Fibroblast of gingiva (primary cell): ENCODE measurements around the gene GVQW3.

Experiments
- DNase-seq: peaks from one replicate; pipeline ENCODE4 v3.0.0-alpha.2; 2011; ENCODE audit warnings: low read depth

Gene GVQW3

DNA sequence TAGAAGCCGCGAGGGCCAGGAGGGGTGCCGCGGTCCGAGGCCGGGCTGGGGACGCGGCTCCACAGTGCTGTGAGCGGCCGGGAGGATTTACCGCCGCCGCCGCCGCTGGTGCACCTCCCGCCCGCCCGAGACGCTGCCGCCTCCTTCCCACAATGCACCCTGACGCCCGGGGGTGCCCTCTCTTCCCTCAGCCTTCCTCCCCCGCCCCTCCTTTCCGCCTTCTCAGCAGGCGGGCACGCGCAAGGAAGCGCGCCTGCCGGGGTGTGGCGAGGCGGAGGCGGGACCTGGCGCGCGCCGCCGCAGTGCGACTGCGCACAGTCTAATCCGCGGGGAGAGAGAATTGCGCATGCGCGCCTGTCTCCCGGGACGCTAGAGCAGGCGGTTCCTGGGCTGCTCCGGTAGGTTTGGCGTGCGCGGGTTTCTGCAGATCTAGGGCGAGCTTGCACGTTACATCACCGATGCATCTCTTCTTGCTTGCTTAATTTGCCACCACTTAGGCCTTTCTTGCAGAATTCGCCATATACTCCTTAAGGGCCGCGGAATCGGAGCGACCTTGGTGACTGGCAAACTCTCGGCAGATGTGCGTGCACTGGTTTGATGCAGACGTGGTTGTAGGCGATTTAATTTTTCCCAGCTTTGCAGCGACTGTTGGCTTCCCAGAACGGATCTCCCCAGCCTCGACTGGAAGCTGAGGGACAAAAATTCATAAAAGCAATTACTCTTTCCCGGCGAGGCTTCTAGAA lies at the start of gene GVQW3, which contains the start of gene THAP12:
Gene GVQW3 (plus strand): TSS at position 347 of the 743 bp plus-strand sequence. CDS start 506 bp downstream, outside the sequence.
Gene THAP12 (minus strand): TSS at position 156 of the 743 bp plus-strand sequence. CDS start 296 bp downstream, outside the sequence.
- DNase-seq, result peak; percentile 99

DNA sequence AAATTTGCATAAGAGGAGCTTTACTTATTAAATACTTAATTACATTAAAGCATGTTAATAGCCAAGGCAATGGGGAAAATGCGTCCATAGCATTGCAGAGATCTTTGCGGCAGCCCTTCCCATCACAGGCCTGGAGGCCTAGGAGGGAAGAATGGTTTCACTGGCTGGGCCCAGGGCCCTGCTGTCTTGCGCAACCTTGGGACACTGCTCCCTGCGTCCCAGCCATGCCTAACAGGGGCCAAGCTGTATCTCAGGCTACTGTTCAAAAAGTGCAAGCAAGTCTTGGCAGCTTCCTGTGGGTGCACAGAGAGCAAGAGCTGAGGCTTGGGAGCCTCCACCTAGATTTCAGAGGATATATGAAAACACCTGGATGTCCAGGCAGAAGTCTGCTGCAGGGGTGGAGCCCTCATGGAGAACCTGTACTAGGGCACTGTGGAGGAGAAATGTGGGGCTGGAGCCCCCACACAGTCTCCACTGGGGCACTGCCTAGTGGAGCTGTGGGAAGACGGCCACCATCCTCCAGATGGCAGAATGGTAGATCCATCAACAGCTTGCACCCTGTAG lies 46.2 kb upstream of the GVQW3 start:
- DNase-seq, result no peak

DNA sequence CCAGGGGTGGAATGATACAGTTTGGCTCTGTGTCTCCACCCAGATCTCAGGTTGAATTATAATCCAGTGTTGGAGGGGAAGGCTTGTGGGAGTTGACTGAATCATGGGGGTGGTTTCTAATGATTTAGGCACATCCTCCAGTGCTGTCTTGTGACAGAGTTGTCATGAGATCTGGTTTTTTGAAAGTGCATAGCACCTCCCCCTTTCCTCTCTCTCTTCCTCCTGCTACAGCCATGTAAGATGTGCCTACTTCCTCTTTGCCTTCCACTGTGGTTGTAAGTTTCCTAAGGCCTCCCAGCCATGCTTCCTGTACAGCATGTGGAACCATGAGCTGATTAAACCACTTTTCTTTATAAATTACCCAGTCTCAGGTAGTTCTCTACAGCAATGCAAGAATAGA lies 45.3 kb upstream of the GVQW3 start:
- DNase-seq, result no peak

DNA sequence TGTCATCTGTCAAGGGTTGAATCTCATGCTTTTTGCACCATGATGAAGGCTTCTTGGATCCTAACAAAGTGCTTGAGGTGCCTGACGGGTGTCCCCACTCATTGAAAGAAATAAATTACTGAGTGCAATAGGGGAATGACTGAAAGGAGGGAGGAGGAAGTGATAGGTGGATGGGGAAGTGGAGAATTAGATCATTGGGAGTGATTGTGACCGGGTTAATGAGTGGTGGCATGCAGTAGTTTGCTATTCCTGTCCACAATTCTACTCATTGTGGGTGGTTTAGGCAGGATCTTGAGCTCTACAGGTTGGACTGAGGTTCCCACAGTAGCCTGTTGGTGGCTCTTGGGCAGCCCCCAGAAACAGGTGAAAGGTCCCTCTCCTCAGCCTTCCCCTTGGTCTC lies 44.5 kb upstream of the GVQW3 start:
- DNase-seq, result no peak

DNA sequence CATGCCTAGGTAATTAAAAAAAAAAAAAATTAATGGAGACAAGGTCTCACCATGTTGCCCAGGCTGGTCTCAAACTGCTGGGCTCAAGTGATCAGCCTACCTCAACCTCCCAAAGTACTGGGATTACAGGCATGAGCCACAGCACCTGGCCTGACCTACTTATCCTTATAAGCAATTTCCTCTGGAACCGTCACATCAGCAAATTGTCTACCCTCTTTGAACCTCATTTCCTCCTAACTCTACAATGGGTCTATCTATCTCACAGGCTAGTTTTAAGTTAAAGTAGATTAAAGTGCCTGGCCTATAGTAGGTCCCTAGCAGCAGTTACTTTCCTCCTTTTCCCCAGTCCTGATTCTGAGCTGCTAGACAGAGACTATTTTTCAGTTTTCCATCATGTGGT lies 43.7 kb upstream of the GVQW3 start:
- no peak for DNase-seq

DNA sequence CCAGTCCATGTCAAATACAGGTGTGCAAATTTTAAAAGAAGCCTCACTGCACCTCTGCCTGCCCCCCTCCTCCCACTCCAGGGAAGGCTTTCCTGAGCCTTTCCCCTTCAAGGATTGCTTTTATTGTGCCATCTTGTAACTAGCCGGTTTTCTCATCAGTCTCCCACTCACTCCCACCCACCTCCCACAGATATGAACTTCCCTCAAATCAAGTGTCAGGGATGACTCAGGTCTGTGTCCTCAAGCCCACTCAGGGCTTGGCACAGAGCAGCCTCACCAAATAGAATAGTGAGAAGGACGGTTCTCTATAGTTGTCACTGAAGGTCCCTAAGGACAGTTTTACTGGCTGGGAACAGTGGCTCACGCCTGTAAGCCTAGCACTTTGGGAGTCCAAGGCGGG lies 43.2 kb upstream of the GVQW3 start:
- DNase-seq, result no peak

DNA sequence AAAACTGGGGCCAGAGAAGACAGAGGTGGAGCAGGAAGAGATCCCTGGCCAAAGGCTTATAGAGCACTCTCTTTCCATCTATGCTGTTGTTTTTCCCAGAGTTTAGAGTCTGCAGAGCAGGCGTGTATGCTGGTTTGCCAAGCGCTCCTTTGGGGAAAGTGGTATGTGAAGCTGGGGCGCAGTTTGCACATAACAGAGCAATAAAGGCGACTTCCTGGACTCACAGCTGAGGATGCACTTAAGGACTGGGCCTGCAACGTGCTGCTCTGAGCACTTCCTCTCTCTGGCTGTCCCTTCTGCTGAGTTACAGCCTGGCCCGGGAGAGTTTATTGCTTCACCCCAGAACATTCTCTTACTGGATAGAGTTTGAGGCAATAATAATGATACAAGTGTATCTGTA lies 41.9 kb upstream of the GVQW3 start:
- peak; percentile 50 for DNase-seq

DNA sequence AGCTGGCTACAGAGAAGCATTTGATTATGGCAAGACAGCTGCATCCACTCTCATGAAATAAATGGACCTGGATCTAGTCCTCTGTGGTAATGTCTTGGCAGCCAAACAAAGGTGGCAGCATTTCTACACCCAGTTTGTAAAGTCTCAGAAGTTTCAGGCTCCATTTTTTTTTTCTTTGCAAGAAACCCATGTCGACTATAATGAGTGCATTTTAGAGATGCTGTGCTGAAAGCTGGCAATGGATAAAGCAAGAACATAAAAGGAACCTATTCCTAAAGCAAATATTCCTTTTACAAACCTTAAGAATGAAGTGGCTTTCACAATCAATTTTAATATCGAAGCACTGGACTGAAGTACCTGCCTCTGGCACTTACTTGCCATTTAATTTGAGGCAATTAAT lies 33.7 kb upstream of the GVQW3 start:
- DNase-seq, result peak; percentile 48

DNA sequence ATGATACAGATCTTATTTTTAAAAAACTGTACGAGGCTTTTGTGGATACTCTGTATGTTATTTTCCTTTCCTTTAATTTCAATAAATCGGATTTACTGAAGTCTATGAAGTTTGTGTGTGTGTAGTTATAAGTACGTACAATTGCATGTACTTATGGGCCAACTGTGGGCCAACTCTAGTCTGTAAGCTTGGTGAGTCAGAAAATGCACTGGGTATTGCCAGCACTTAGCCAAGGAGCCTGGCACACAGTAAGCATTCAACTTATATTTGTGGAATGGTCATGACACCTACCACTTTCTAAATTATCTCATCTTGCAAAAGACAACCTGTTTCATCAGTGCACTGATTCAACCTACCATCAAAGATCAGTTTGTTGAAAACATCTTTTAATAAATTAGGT lies 32.8 kb upstream of the GVQW3 start:
- DNase-seq, result no peak

DNA sequence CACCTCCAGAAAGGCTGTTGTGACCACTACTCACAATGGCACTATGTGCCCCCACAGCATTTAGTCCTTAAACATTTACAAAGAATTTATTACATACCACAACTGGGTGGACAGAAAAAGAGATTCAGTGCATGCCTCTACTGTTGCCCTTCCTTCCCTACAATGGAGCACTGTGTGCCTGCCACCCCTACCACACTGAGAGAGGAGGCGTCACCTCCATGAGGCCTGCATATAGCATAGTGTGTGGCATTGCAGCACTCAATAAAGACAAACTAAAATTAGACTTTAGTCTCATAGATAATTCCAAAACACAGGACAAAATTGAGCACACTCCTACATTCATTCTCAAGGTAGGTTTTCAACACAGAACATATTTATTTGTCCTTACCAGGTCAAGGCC lies 26.0 kb upstream of the GVQW3 start:
- no peak for DNase-seq

DNA sequence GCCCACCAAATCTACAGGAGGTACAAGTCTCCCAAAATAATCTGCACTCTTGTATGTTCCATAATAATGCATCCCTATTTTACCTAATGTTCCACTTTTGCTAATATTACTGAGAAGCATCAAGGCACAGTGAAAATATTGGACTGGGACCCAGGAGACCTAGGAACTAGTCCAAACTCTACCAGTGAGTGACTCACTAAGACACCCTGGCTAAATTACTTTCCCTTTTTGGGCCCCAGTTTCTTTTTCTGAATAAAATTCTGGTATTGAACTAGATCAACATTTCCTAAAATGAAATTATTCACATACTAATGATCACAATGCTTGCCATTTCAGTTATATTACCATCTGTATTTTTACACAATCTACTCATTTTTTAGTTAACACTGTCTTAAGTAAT lies 19.7 kb upstream of the GVQW3 start:
- no peak for DNase-seq

DNA sequence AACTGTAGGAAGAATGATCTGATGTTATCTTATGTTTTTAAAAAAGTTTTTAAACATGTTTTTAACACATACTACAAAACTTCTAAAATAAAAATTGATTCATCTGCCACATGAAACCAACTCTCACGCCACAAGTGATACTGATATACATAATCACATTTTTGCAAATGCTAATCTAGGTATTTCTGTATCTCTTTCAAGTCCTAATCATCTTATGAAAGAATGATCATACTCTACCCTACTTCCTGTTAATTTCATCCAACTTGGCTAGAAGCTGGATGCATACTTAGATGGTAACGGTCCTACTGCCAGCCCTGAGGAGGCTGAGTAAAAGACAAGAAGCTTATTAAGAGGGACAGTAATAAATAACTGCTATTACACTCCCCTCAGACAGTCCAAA lies 19.3 kb upstream of the GVQW3 start:
- no peak for DNase-seq

DNA sequence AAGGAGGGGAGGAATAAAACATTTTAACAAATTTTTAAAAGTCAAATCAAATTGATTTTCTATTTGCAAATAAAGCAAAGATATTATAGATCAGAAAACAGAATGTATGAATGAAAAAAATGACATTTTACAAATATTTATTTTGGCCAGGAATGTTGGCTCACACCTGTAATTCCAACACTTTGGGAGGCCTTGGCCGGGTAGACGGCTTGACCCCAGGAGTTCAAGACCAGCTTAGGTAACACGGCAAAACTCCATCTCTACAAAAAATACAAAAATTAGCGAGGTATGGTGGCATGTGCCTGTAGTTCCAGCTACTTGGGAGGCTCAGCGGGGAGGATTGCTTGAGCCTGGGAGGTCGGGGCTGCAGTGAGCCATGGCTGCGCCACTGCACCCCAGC lies 18.4 kb upstream of the GVQW3 start:
- no peak for DNase-seq

DNA sequence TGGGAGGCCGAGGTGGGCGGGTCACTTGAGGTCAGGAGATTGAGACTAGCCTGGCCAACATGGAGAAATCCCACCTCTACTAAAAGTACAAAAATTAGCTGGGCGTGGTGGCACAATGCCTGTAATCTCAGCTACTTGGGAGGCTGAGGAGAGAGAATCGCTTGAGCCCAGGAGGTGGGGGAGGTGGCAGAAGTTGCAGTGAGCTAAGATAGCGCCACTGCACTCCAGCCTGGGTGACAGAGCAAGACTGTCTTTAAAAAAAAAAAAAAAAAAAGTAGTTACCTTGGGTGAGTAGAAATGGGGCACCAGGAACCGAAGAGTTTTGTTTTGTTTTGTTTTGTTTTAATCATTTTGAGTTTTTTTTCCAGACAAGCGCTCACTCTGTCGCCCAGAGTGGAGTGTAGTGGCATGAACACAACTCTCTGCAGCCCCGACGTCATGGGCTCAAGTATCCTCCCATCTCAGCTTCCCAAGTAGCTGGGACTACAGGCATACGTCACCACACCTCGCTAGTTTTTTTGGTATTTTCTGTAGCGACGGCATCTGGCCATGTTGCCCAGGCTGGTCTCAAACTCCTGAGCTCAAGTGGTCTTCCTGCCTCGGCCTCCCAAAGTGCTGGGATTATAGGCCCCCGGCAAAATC lies 16.0 kb upstream of the GVQW3 start:
- DNase-seq, result no peak

DNA sequence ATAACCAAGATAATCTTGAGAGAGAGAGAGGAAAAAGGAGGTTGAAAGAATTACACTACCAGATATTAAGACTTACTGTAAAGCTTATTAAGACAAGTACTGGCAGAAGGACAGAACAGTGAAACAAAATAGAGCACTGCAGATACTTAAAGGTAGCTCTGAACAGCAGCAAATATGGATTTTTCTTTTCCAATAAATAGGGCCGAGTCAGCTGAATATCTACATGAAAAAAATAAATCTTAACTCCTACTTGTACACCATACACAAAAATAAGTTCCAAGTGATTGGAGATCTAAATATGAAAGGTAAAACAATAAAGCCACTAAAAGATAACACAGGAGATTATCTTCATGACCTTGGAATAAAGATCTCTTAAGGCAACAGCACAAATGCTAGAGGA lies 12.6 kb upstream of the GVQW3 start:
- DNase-seq, result no peak

DNA sequence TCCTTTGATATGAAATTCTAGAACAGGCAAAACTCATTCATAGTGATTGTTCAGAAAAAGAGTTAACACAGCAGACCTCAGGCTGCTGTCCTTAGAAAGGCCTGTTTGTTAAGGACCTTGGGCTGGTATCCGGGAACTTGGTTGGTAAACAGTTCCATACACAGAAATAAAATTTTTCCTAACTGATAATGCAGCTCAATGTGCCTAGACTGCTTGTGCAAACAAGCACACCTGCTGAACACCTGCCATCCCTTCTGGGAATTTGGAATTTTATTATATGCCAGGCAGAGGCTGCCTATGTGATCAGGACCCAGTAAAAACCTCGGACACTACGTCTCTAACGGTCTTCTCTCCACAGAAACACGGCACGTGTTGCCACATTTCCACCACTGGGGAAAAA lies 11.7 kb upstream of the GVQW3 start:
- no peak for DNase-seq

DNA sequence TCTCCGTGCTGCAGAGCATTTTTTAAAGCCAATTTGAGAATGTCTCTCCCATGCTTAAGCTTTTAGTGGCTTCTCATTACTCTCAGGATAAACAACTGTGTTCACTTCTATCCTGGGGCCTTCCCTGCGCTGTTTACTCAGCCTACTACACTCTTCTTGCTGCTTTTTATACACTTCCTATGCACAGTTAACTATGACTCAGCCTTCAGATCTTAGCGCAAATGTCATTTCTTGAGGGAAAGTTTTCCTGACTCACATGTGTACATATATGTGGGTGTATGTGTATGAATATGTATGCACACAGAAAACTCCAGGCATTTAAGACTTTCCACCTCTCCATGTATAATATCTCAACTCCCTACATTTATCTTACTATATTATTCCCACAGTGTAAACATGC lies 10.0 kb upstream of the GVQW3 start:
- DNase-seq, result peak; percentile 44

DNA sequence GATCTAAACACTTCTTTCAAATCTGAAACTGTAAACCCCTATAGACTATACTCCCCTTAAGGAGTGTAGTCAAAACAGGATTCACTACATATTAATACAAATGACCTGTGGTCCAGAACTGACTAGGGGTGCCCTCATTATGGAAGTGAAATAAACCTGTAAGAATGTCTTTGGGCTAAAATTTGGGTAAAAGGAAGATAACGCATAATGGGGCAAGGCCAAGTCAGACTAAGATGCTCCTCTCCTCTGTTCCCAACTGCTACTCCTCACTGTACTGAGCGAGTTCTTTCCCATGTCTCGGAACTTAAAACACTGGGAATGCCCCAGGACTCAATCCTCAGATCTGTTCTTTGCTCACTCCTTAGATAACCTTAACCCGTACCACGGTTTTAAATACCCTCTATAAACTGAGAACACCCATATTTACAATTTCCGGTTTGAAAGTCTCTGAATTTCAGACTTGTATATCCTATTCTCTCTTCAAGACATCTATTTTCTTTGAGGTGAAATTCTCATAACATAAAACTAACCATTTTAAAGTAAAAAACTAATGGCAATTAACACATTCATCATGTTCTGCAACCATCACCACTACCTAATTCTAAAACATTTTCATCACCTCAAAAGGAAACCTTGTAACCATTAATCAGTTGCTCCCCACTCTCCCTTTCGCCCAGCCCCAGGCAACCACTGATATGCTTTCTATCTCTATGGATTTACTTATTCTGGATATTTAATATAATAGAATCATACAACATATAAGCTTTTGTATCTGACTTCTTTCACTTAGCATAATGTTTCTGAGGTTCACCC lies 4.2 kb upstream of the GVQW3 start:
- no peak for DNase-seq

DNA sequence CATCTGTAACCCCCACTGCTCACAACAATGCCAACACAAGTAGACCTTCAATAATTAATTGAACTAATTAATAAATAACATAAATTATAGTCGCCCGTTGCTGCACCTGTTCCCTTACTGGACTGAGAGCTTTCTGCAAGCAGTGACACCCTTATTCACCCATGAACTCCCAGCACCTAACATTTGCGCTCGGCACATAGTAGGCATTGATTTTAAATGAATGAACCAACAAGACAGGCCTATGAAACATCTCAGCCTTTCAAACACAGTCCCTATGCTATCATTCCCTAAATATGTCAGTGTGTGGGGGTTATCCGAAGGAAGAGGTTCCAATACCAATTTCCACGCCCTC lies 1.3 kb upstream of the GVQW3 start:
- no peak for DNase-seq

DNA sequence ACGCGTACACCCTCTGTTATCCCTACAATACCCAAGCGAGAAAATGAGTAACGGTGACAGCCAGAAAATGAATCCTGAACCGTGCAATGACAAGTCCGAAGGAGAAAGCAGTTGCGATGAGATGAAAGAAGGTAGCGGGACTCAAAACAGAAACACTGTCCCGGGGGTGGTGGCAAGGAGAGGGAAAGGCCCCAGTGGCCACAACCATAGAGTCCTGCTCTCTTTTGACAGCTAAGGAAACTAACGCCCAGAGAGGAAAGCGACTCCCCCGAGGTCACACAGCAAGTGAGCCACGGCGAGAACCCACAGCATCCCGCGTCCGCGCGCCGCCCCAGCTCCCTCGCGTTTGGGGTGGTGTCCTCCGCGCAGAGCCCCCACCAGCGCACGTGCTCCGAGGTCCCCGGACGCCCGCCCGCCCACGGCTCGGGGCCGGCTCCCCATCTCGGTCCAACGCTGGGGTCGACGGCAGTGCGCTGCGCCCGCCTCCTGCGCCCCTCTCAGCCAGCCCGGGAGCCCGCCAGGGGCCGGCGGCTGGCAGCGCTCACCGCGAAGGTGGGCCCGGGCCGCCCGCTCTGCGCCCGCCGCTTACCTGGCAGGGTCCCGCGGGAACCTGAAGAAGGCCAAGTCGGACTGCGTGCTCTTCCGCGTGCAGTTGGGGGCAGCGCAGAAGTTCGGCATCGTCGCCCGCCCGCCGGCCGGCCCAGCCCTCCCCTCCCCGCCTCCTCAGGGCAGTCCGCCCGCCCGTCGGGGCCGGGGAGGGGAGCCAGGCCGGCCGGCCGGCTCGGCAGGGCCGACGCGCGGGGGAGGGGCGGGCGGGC lies 755 bp upstream of the GVQW3 start:
- DNase-seq, result no peak

DNA sequence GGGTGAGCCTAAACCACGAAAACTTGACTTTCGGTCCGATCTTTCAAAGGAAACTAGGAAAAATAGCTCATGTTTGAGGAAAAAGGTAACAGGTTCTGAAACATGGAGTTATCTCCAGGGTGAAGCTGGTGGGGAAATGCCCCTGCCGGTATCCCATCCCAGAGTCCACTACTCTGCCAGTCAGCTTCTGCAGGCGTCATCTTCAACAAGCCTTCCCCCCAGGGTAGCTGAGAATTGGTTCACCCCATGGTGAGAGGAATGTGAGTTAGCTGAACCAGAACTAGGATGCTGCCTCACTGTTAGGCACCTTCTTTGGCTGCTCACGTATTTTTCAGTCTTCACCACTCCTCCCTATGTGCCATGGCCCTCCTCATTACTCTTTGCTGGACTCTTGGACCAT lies 1.1 kb downstream of the GVQW3 start:
- no peak for DNase-seq

DNA sequence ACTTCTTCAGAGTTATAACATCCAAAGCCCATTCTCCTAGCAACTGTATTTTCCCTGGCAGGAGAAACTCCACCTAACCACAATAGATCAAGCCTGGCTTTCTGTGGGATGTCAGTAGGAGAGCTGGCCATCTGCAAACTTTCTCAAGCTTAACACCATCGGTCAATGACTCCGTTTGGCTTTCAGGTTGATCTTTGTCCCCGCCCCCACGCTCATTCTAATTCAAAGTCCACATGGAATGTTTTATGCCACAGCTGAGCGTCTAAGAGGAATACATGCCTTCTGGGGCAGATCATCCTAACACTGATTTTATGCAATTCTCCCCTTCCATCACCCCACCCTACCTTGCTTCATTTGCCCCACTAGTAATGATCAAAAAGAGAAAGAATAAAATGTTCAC lies 4.8 kb downstream of the GVQW3 start:
- DNase-seq, result no peak
